Neuronal stem cell (in vitro differentiated cells): ENCODE data around the gene ATP2A3.

ENCODE experiments used
- DNase-seq: peaks from one replicate; pipeline ENCODE4 v3.0.0-alpha.2; 2013; ENCODE audit warnings: low spot score
- H2AFZ ChIP-seq: one replicate; pipeline ENCODE4 v1.6.1; 2013; ENCODE audit warnings: mild to moderate bottlenecking, low read length, inconsistent platforms
- H2AK5ac ChIP-seq: 2 replicates; pipeline ENCODE4 v1.6.1; 2013; ENCODE audit warnings: low read depth, mild to moderate bottlenecking, inconsistent platforms, low read length, moderate library complexity, mixed read lengths
- H2BK120ac ChIP-seq: 2 replicates; pipeline ENCODE4 v1.6.1; 2013; ENCODE audit warnings: low read depth, mild to moderate bottlenecking, inconsistent platforms, low read length, moderate library complexity, mixed read lengths
- H2BK12ac ChIP-seq: one replicate; pipeline ENCODE4 v1.6.1; 2013; ENCODE audit warnings: low read length, inconsistent platforms
- H2BK15ac ChIP-seq: 2 replicates; pipeline ENCODE4 v1.6.1; 2013; ENCODE audit warnings: mild to moderate bottlenecking, low read length, inconsistent platforms, mixed read lengths
- H2BK5ac ChIP-seq: one replicate; pipeline ENCODE4 v1.6.1; 2013; ENCODE audit warnings: inconsistent platforms, mild to moderate bottlenecking, low read length, moderate library complexity
- H3K14ac ChIP-seq: one replicate; pipeline ENCODE4 v1.6.1; 2013; ENCODE audit warnings: low read length, inconsistent platforms
- H3K18ac ChIP-seq: 2 replicates; pipeline ENCODE4 v1.6.1; 2013; ENCODE audit warnings: low read length, inconsistent platforms
- H3K23ac ChIP-seq: 2 replicates; pipeline ENCODE4 v1.6.1; 2013; ENCODE audit warnings: low read depth, mild to moderate bottlenecking, mixed read lengths, low read length, inconsistent platforms; ENCODE audit not compliant: poor library complexity
- H3K27ac ChIP-seq: replicated peaks from 3 replicates; pipeline ENCODE4 v1.5.1; 2013; ENCODE audit warnings: low read length, inconsistent platforms
- H3K27me3 ChIP-seq, 3 experiments: 2 replicates each; pipeline ENCODE4 v1.6.1; 2013; ENCODE audit warnings: low read length in 3 of 3, mild to moderate bottlenecking in 2 of 3, inconsistent platforms in 1 of 3, low read depth in 1 of 3, mixed read lengths in 1 of 3, moderate library complexity in 1 of 3; ENCODE audit not compliant: control insufficient read depth in 3 of 3, insufficient read depth in 3 of 3
- H3K36me3 ChIP-seq, 2 donors: replicated peaks in 1 of 2; 2 replicates each; pipeline ENCODE4 v1.6.1; 2013; ENCODE audit warnings: low read length in 2 of 2; ENCODE audit not compliant: control insufficient read depth in 2 of 2, insufficient read depth in 2 of 2
- H3K4ac ChIP-seq: 2 replicates; pipeline ENCODE4 v1.6.1; 2013; ENCODE audit warnings: inconsistent platforms, mild to moderate bottlenecking, low read length, moderate library complexity
- H3K4me1 ChIP-seq, 2 donors: 1 replicate in 1 of 2; 2 replicates in 1 of 2; pipeline ENCODE4 v1.6.1; 2013; ENCODE audit warnings: low read length in 2 of 2, low read depth in 1 of 2; ENCODE audit not compliant: control insufficient read depth in 2 of 2, insufficient read depth in 1 of 2
- H3K4me2 ChIP-seq: one replicate; pipeline ENCODE4 v1.6.1; 2013; ENCODE audit warnings: mild to moderate bottlenecking, low read length, inconsistent platforms; ENCODE audit not compliant: insufficient read depth, poor library complexity, severe bottlenecking
- H3K4me3 ChIP-seq, 2 donors: 2 replicates each; pipeline ENCODE4 v1.5.1; 2013; ENCODE audit warnings: low read length in 2 of 2, mild to moderate bottlenecking in 2 of 2, inconsistent platforms in 1 of 2, moderate library complexity in 1 of 2
- H3K79me1 ChIP-seq: one replicate; pipeline ENCODE4 v1.6.1; 2013; ENCODE audit warnings: low read depth, mild to moderate bottlenecking, inconsistent platforms, low read length, moderate library complexity
- H3K9ac ChIP-seq: one replicate; pipeline ENCODE4 v1.6.1; 2013; ENCODE audit warnings: mild to moderate bottlenecking, low read depth, low read length, inconsistent platforms; ENCODE audit not compliant: poor library complexity
- H3K9me3 ChIP-seq, 2 donors: replicated peaks in 1 of 2; 2 replicates each; pipeline versions ENCODE3 to v1.6.1; 2013; ENCODE audit warnings: low read length in 2 of 2, mild to moderate bottlenecking in 2 of 2, inconsistent platforms in 1 of 2, low read depth in 1 of 2, mixed read lengths in 1 of 2, moderate library complexity in 1 of 2; ENCODE audit not compliant: control insufficient read depth in 2 of 2, insufficient read depth in 1 of 2
- H4K8ac ChIP-seq: one replicate; pipeline ENCODE4 v1.6.1; 2013; ENCODE audit warnings: low read depth, mild to moderate bottlenecking, inconsistent platforms, low read length, moderate library complexity
- H4K91ac ChIP-seq: one replicate; pipeline ENCODE4 v1.6.1; 2013; ENCODE audit warnings: low read length, low read depth, mild to moderate bottlenecking, inconsistent platforms; ENCODE audit not compliant: poor library complexity
- WGBS, 2 donors: extraction: QIAGEN DNeasy Blood & Tissue Kit; methylation state at CpG; one replicate each; pipeline ENCODE4 v1.1.7; 2013; ENCODE audit warnings: missing lambda C conversion rate in 2 of 2, mixed read lengths in 1 of 2; ENCODE audit not compliant: insufficient read length in 2 of 2, insufficient replicate concordance in 1 of 2; ENCODE audit errors: extremely low coverage in 2 of 2; 5-methylcytosine and 5-hydroxymethylcytosine counted together

ATP2A3 gene

GRCh38 chr17:3900646-3901045 lies 63.6 kb downstream of the ATP2A3 start:
- H2BK5ac ChIP-seq, result no peak overlapping the region
- H3K79me1 ChIP-seq, result peaks cover 2% of the 10 kb centered on the region
- H4K8ac ChIP-seq, result no peak overlapping the region
- no peak overlapping the region for H2BK120ac ChIP-seq
- H3K14ac ChIP-seq, result no peak overlapping the region
- no peak overlapping the region for H2BK15ac ChIP-seq
- H2AFZ ChIP-seq, result no peak overlapping the region
- H3K4ac ChIP-seq, result no peak overlapping the region
- peaks cover 0 to 6% (median 0%) of the 10 kb centered on the region in 3 experiments for H3K27me3 ChIP-seq
- no peaks in the 10 kb centered on the region for H3K9me3 ChIP-seq
- H3K18ac ChIP-seq, result no peak overlapping the region
- no peak overlapping the region for H3K4me3 ChIP-seq
- no peak overlapping the region for H4K91ac ChIP-seq
- no peak overlapping the region for H3K23ac ChIP-seq
- no peak overlapping the region for H2BK12ac ChIP-seq
- peaks cover 5 to 7% of the 10 kb centered on the region in 2 donors for H3K4me1 ChIP-seq
- no peak overlapping the region for H3K9ac ChIP-seq
- H3K36me3 ChIP-seq, result no peaks in the 10 kb centered on the region
- H2AK5ac ChIP-seq, result no peak overlapping the region
- no peak overlapping the region for H3K27ac ChIP-seq
- no peak for DNase-seq
- WGBS, 2 donors, result no CpG with 5 or more reads among the region's 6 CpGs
- H3K4me2 ChIP-seq, result no peak overlapping the region

DNA sequence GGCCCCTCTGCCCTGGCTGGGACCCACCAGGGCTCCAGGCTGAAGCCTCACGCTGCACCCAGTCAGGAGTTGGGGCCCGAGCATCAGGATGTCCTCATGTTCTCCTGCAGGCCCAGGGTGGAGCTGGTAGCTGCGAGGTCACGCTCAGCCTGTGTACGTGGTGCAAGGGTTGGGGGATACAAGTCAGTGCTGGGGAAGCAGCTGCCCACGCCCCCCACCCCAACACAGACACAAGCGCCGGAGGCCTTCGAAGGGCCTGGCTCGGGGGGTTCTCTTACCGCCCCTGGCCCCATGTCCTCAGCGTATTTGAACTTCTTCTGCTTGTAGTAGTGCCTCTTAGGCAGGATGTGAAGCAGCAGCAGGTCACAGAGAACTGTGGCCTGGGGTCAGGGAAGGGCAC lies 66.5 kb downstream of the ATP2A3 start:
- Histone ChIP-seq H3K14ac (no peak overlapping the region), H2BK12ac (peak overlapping the region; percentile 24), H3K36me3 (no peaks in the 10 kb centered on the region), H2BK15ac (peak overlapping the region; percentile 58), H3K4me2 (no peak overlapping the region), H3K79me1 (peaks cover 2% of the 10 kb centered on the region), H3K18ac (peak overlapping the region; percentile 64), H3K27me3 (peaks cover 0 to 6% (median 3%) of the 10 kb centered on the region in 3 experiments), H3K4me3 (no peak overlapping the region), H2AK5ac (peak overlapping the region; percentile 70), H3K23ac (no peak overlapping the region), H3K9me3 (no peaks in the 10 kb centered on the region), H2BK5ac (peak overlapping the region; percentile 53), H3K9ac (peak overlapping the region; percentile 60), H3K4ac (no peak overlapping the region), H2AFZ (no peak overlapping the region), H4K91ac (no peak overlapping the region), H3K4me1 (peaks cover 9 to 12% of the 10 kb centered on the region in 2 donors), H2BK120ac (no peak overlapping the region), H4K8ac (peak overlapping the region; percentile 92), H3K27ac (no peak overlapping the region)
- no CpG with 5 or more reads among the region's 12 CpGs for WGBS, 2 donors
- DNase-seq, result no peak

- peak overlapping the region; percentile 98 for H2BK15ac ChIP-seq
- H3K27me3 ChIP-seq, result peaks cover 0 to 9% (median 3%) of the 10 kb centered on the region in 3 experiments
- no peak overlapping the region for H3K23ac ChIP-seq
- DNase-seq, result no peak
- H3K14ac ChIP-seq, result peak overlapping the region; percentile 1
- no peaks in the 10 kb centered on the region for H3K36me3 ChIP-seq
- WGBS, 2 donors, result no CpG with 5 or more reads among the region's 6 CpGs
- H2AFZ ChIP-seq, result peak overlapping the region; percentile 15
- no peak overlapping the region for H4K91ac ChIP-seq
- H2BK5ac ChIP-seq, result no peak overlapping the region
- H2BK12ac ChIP-seq, result no peak overlapping the region
- H3K79me1 ChIP-seq, result peaks cover 2% of the 10 kb centered on the region
- no peak overlapping the region for H2BK120ac ChIP-seq
- no peak overlapping the region for H3K4ac ChIP-seq
- H3K9me3 ChIP-seq, result no peaks in the 10 kb centered on the region
- H3K9ac ChIP-seq, result peak overlapping the region; percentile 72
- no peak overlapping the region for H4K8ac ChIP-seq
- peak overlapping the region; percentile 2 for H3K18ac ChIP-seq
- H3K4me2 ChIP-seq, result no peak overlapping the region
- H2AK5ac ChIP-seq, result no peak overlapping the region
- H3K4me1 ChIP-seq, result peaks cover 11 to 15% of the 10 kb centered on the region in 2 donors
- no peak overlapping the region for H3K27ac ChIP-seq
- H3K4me3 ChIP-seq, result no peak overlapping the region
These were observed 67.3 kb downstream of the ATP2A3 start for GRCh38 chr17:3896968-3897235.

DNA sequence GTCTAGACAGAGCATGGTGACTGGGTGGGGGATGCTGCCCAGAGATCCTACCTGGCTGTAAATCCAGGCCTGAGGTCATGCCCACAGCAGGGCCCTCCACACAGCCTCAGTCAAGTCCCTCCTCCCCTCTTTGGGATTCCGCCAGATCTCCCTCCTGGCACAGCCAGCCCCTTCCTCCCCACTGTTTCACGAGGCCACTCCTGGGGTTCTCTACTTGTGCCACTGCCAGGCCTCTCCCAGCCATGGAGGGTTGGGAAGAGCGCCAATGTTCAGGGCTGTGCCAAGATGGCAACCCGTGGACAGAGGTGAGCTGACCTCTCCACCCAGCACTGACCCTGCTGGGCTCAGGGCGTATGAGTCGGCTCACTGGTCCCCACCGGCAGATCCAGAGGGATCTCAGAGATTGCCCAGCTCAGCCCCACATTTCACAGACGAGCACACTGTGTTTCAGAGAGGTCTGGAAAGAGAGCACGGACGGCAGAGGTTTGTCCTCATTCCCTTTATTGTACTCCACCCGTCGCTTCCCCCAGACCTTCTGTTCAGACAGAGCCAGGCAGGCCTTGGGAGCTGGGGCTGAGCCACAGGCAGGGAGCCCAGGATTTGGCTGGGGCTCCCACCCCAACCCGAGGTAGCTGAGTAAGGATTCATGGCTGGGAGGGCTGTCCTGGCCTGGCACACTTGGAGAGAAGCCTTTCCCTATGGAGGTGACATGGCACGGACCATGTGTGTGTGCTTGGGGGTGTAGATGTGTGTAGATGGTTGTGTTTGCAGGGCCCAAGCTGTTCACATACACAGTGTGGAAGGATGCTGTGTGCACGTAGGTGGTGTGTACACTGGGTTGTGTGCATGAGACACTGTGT lies 67.9 kb downstream of the ATP2A3 start:
- Histone ChIP-seq H4K8ac (peak overlapping the region; percentile 82), H3K79me1 (no peaks in the 10 kb centered on the region), H2BK12ac (no peak overlapping the region), H2BK5ac (no peak overlapping the region), H3K9ac (peak overlapping the region; percentile 72), H4K91ac (no peak overlapping the region), H2AFZ (no peak overlapping the region), H3K4ac (no peak overlapping the region), H3K23ac (no peak overlapping the region), H3K4me2 (no peak overlapping the region), H3K4me3 (no peak overlapping the region), H3K36me3 (no peaks in the 10 kb centered on the region), H2BK120ac (peak overlapping the region; percentile 96), H3K4me1 (peaks cover 13 to 19% of the 10 kb centered on the region in 2 donors), H2AK5ac (peak overlapping the region; percentile 70), H2BK15ac (peak overlapping the region; percentile 98), H3K14ac (peak overlapping the region; percentile 21), H3K18ac (peak overlapping the region; percentile 64), H3K27me3 (peaks cover 0 to 14% (median 3%) of the 10 kb centered on the region in 3 experiments), H3K27ac (no peak overlapping the region), H3K9me3 (no peaks in the 10 kb centered on the region)
- WGBS, 2 donors, result no CpG with 5 or more reads among the region's 15 CpGs
- DNase-seq, result no peak
